Activated naive CD4-positive, alpha-beta T cell treated with anti-CD3 and anti-CD28 coated beads, Interleukin-2, amount 10 ng/mL, durations not matched to agents 7 days and 5 days (primary cell): ENCODE data around the gene NACA.
"Not testable (repeated sequence)": the region's sequence is repeated elsewhere in the genome, so short reads cannot be mapped to it uniquely, and the experiment has no call there.

ENCODE experiments used
- CTCF ChIA-PET: fragments of 350-600 bp; sonication (Branson Sonifier 250); formaldehyde crosslinking; loops from one replicate; lab custom pipeline; 2021; ENCODE audit warnings: antibody characterized with exemption; lab: Charles Lee
- DNase-seq: peaks from one replicate; pipeline ENCODE4 v3.0.0-alpha.2; 2020
- H3K27ac Mint-ChIP-seq: one replicate; pipeline ENCODE4 v1.8.0; 2021; ENCODE audit warnings: mild to moderate bottlenecking, moderate library complexity, mixed read lengths
- H3K27me3 Mint-ChIP-seq: one replicate; pipeline ENCODE4 v1.8.0; 2021; ENCODE audit warnings: mild to moderate bottlenecking, mixed read lengths
- H3K36me3 Mint-ChIP-seq: one replicate; pipeline ENCODE4 v1.8.0; 2021; ENCODE audit warnings: mixed read lengths
- H3K4me1 Mint-ChIP-seq: one replicate; pipeline ENCODE4 v1.8.0; 2021; ENCODE audit warnings: mixed read lengths
- H3K4me3 Mint-ChIP-seq: one replicate; pipeline ENCODE4 v1.8.0; 2021; ENCODE audit warnings: mild to moderate bottlenecking, moderate library complexity, mixed read lengths
- H3K9me3 Mint-ChIP-seq: one replicate; pipeline ENCODE4 v1.8.0; 2021; ENCODE audit warnings: mixed read lengths

Gene NACA

GRCh38 chr12:56724972-56725722 is at the start of gene NACA:
NACA (minus strand) TSS chr12:56725299; CDS start chr12:56724521, 778 bp downstream.
- H3K4me1 Mint-ChIP-seq: peaks cover 56% of the 10 kb centered on the region
- no peaks in the 10 kb centered on the region for H3K27me3 Mint-ChIP-seq
- no peaks in the 10 kb centered on the region for H3K9me3 Mint-ChIP-seq
- CTCF ChIA-PET: interaction anchor here (0.9 to 1.7 kb wide), 3 partner anchors 38 to 263 kb away, joined by 3 to 5 read pairs (median 5); partner anchors contain the start of gene HSD17B6
- peak within 1 kb of the TSS; percentile 98 for H3K27ac Mint-ChIP-seq
- H3K4me3 Mint-ChIP-seq: peak within 1 kb of the TSS; percentile 99
- DNase-seq: peak; percentile 100
- peaks cover 60% of the 10 kb centered on the region for H3K36me3 Mint-ChIP-seq

- no peak overlapping the region for H3K4me3 Mint-ChIP-seq
- no peak overlapping the region for H3K27ac Mint-ChIP-seq
- H3K27me3 Mint-ChIP-seq: no peaks in the 10 kb centered on the region
- no peaks in the 10 kb centered on the region for H3K36me3 Mint-ChIP-seq
- no peak for DNase-seq
- CTCF ChIA-PET: no interaction called here
- no peaks in the 10 kb centered on the region for H3K4me1 Mint-ChIP-seq
- H3K9me3 Mint-ChIP-seq: no peaks in the 10 kb centered on the region
These were observed 48.0 kb upstream of the NACA start for GRCh38 chr12:56773113-56773512.

- no peak for DNase-seq
- H3K36me3 Mint-ChIP-seq: no peaks in the 10 kb centered on the region
- no peaks in the 10 kb centered on the region for H3K4me1 Mint-ChIP-seq
- no peaks in the 10 kb centered on the region for H3K9me3 Mint-ChIP-seq
- no peak overlapping the region for H3K4me3 Mint-ChIP-seq
- no peaks in the 10 kb centered on the region for H3K27me3 Mint-ChIP-seq
- H3K27ac Mint-ChIP-seq: no peak overlapping the region
- CTCF ChIA-PET: no interaction called here
These were observed 47.5 kb upstream of the NACA start for GRCh38 chr12:56772625-56773024.

- Mint-ChIP-seq H3K36me3 (no peaks in the 10 kb centered on the region), H3K4me1 (no peaks in the 10 kb centered on the region), H3K4me3 (no peak overlapping the region), H3K9me3 (no peaks in the 10 kb centered on the region), H3K27me3 (no peaks in the 10 kb centered on the region), H3K27ac (no peak overlapping the region)
- DNase-seq: no peak
- CTCF ChIA-PET: interaction anchor here (1.7 kb wide), 1 partner anchor 218 kb away, joined by 6 read pairs; no protein-coding TSS in a partner anchor
These were observed 44.8 kb upstream of the NACA start for GRCh38 chr12:56769868-56770267.

- Mint-ChIP-seq H3K9me3 (no peaks in the 10 kb centered on the region), H3K36me3 (no peaks in the 10 kb centered on the region), H3K27me3 (no peaks in the 10 kb centered on the region), H3K4me3 (no peak overlapping the region), H3K4me1 (no peaks in the 10 kb centered on the region), H3K27ac (no peak overlapping the region)
- DNase-seq: no peak
- CTCF ChIA-PET: no interaction called here
These were observed 43.3 kb upstream of the NACA start for GRCh38 chr12:56768424-56768823.

- DNase-seq: no peak
- H3K4me3 Mint-ChIP-seq: no peak overlapping the region
- no peaks in the 10 kb centered on the region for H3K4me1 Mint-ChIP-seq
- no peaks in the 10 kb centered on the region for H3K27me3 Mint-ChIP-seq
- H3K9me3 Mint-ChIP-seq: no peaks in the 10 kb centered on the region
- CTCF ChIA-PET: interaction anchor here (0.6 to 6.2 kb wide), 3 partner anchors 221 to 238 kb away, joined by 3 to 41 read pairs (median 39); no protein-coding TSS in a partner anchor
- no peaks in the 10 kb centered on the region for H3K36me3 Mint-ChIP-seq
- no peak overlapping the region for H3K27ac Mint-ChIP-seq
These were observed 41.4 kb upstream of the NACA start for GRCh38 chr12:56766535-56766934.

GRCh38 chr12:56763753-56764657 is 38.9 kb upstream of the NACA start:
- Mint-ChIP-seq H3K27ac (no peak overlapping the region), H3K9me3 (peaks cover under 1% of the 10 kb centered on the region), H3K4me1 (no peaks in the 10 kb centered on the region), H3K36me3 (peaks cover under 1% of the 10 kb centered on the region), H3K4me3 (no peak overlapping the region), H3K27me3 (no peaks in the 10 kb centered on the region)
- CTCF ChIA-PET: interaction anchor here (1.1 to 6.2 kb wide), 5 partner anchors 10 to 238 kb away, joined by 3 to 41 read pairs (median 5); no protein-coding TSS in a partner anchor
- no peak for DNase-seq

- Mint-ChIP-seq H3K4me1 (peaks cover 11% of the 10 kb centered on the region), H3K4me3 (no peak overlapping the region), H3K27me3 (peaks cover 4% of the 10 kb centered on the region), H3K9me3 (peaks cover 8% of the 10 kb centered on the region), H3K36me3 (peaks cover 3% of the 10 kb centered on the region), H3K27ac (no peak overlapping the region)
- DNase-seq: no peak
- CTCF ChIA-PET: interaction anchor here (1.2 to 6.2 kb wide), 4 partner anchors 8 to 351 kb away, joined by 5 to 41 read pairs (median 22); no protein-coding TSS in a partner anchor
These were observed 36.7 kb upstream of the NACA start for GRCh38 chr12:56761812-56762211.

- Mint-ChIP-seq H3K4me1 (peaks cover 12% of the 10 kb centered on the region), H3K9me3 (peaks cover 8% of the 10 kb centered on the region), H3K4me3 (no peak overlapping the region), H3K27me3 (peaks cover 4% of the 10 kb centered on the region), H3K36me3 (peaks cover 3% of the 10 kb centered on the region), H3K27ac (no peak overlapping the region)
- DNase-seq: no peak
- CTCF ChIA-PET: interaction anchor here (2.2 to 7.3 kb wide), 2 partner anchors 227 to 241 kb away, joined by 19 to 82 read pairs; no protein-coding TSS in a partner anchor
These were observed 35.4 kb upstream of the NACA start for GRCh38 chr12:56760460-56760859.

- no peak overlapping the region for H3K4me3 Mint-ChIP-seq
- no peak overlapping the region for H3K27ac Mint-ChIP-seq
- H3K4me1 Mint-ChIP-seq: peaks cover 12% of the 10 kb centered on the region
- H3K9me3 Mint-ChIP-seq: peaks cover 8% of the 10 kb centered on the region
- H3K27me3 Mint-ChIP-seq: peaks cover 4% of the 10 kb centered on the region
- DNase-seq: no peak
- peaks cover 3% of the 10 kb centered on the region for H3K36me3 Mint-ChIP-seq
- CTCF ChIA-PET: interaction anchor here (0.8 to 7.3 kb wide), 3 partner anchors 228 to 353 kb away, joined by 7 to 82 read pairs (median 19); partner anchors contain the start of gene STAT6
These were observed 34.3 kb upstream of the NACA start for GRCh38 chr12:56759263-56759908.

- no peak for DNase-seq
- CTCF ChIA-PET: interaction anchor here (1.0 to 7.3 kb wide), 5 partner anchors 229 to 424 kb away, joined by 3 to 82 read pairs (median 19); no protein-coding TSS in a partner anchor
- peaks cover 3% of the 10 kb centered on the region for H3K36me3 Mint-ChIP-seq
- H3K27ac Mint-ChIP-seq: no peak overlapping the region
- H3K4me3 Mint-ChIP-seq: no peak overlapping the region
- H3K9me3 Mint-ChIP-seq: peaks cover 8% of the 10 kb centered on the region
- H3K27me3 Mint-ChIP-seq: peaks cover 4% of the 10 kb centered on the region
- H3K4me1 Mint-ChIP-seq: peaks cover 12% of the 10 kb centered on the region
These were observed 33.7 kb upstream of the NACA start for GRCh38 chr12:56758728-56759262.

GRCh38 chr12:56757971-56758370 is 32.9 kb upstream of the NACA start:
- not testable (repeated sequence) for DNase-seq, H3K9me3 Mint-ChIP-seq, H3K36me3 Mint-ChIP-seq, H3K4me3 Mint-ChIP-seq, H3K27ac Mint-ChIP-seq, H3K27me3 Mint-ChIP-seq
- peaks cover 15% of the 10 kb centered on the region for H3K4me1 Mint-ChIP-seq
- CTCF ChIA-PET: interaction anchor here (0.7 to 7.3 kb wide), 10 partner anchors 69 to 425 kb away, joined by 3 to 82 read pairs (median 4); partner anchors contain the start of gene STAT6

- Mint-ChIP-seq H3K27ac (peak overlapping the region; percentile 3), H3K36me3 (peaks cover 22% of the 10 kb centered on the region), H3K4me3 (peak overlapping the region; percentile 41), H3K4me1 (peaks cover 45% of the 10 kb centered on the region), H3K9me3 (peaks cover 4% of the 10 kb centered on the region), H3K27me3 (no peaks in the 10 kb centered on the region)
- CTCF ChIA-PET: interaction anchor here (0.7 to 4.3 kb wide), 6 partner anchors 9 to 873 kb away, joined by 3 to 57 read pairs (median 4); partner anchors contain the start of genes HSD17B6 and ZBTB39
- DNase-seq: no peak
These were observed 28.5 kb upstream of the NACA start for GRCh38 chr12:56753566-56753965.
